Right atrium auricular region (tissue), 2 donors: Measurements from ENCODE around the gene USF2. TPM values are rescaled to one million over a fixed set of nuclear protein-coding genes. Genes with fewer than 3 reads are reported as not detected.

ENCODE experiments used
- DNase-seq: peaks from one replicate; pipeline ENCODE4 v3.0.0-alpha.2; 2019; ENCODE audit warnings: low spot score
- H3K27ac ChIP-seq, 2 donors: fragments of 200-600 bp; sonication (generic); 1 replicate in 1 of 2; 2 replicates in 1 of 2; pipeline ENCODE4 v1.5.1; 2016 to 2019
- H3K27me3 ChIP-seq, 2 donors: fragments of 200-600 bp; sonication (generic); one replicate each; pipeline versions ENCODE4 v1.5.1 to v1.6.0; 2017 to 2019
- H3K36me3 ChIP-seq: fragments of 200-600 bp; sonication (generic); one replicate; pipeline ENCODE4 v1.5.1; 2016
- H3K4me1 ChIP-seq, 2 donors: fragments of 200-600 bp; sonication (generic); one replicate each; pipeline versions ENCODE4 v1.5.1 to v1.6.0; 2017 to 2019
- H3K4me3 ChIP-seq, 2 donors: fragments of 200-600 bp; sonication (generic); 1 replicate in 1 of 2; 2 replicates in 1 of 2; pipeline ENCODE4 v1.5.1; 2017 to 2019; ENCODE audit warnings: mild to moderate bottlenecking in 1 of 2, moderate library complexity in 1 of 2
- H3K9me3 ChIP-seq, 2 donors: fragments of 200-600 bp; sonication (generic); one replicate each; pipeline ENCODE4 v1.5.1; 2019
- total RNA-seq, 2 donors: library from RNA; depleted of rRNA; stranded (reverse); fragments of >200 nt; gene quantifications; one replicate each; pipeline ENCODE4 v1.1.0, GENCODE V29; 2016
- TF ChIP-seq, protein P1 (sequence below), 2 donors: fragments of 200-600 bp; sonication (generic); IDR thresholded peaks; one replicate each; pipeline ENCODE4 v1.5.1; 2019; ENCODE audit warnings: antibody characterized with exemption in 2 of 2

Gene USF2
- total RNA-seq, 2 donors from 2014 or later = 130 to 180 TPM

DNA sequence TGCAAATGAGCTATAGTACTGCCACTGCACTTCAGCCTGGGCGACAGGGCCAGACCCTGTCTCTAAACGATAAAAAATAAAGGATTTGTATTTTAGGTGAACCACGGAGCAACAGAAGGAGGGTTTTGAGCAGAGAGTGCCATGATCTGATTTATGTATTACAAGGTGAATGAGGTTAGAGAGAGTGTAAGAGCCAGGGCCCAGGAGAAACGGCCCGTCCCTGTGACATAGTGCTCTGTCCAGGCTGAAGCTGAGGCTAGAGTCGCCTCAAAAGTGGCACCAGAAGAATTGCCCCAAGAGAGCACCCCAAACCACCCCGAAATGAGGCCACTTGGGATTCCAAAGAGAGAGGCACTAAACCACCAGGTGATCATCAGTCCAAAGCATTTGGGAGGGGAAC, 40.1 kb downstream of the USF2 start:
- Histone ChIP-seq H3K36me3 (no peaks in the 10 kb centered on the region), H3K9me3 (no peaks in the 10 kb centered on the region), H3K27ac (no peak overlapping the region), H3K4me1 (peaks cover 0 to 7% of the 10 kb centered on the region in 2 donors), H3K4me3 (no peak overlapping the region), H3K27me3 (no peaks in the 10 kb centered on the region)
- no peak for DNase-seq
- TF ChIP-seq, protein P1, sequence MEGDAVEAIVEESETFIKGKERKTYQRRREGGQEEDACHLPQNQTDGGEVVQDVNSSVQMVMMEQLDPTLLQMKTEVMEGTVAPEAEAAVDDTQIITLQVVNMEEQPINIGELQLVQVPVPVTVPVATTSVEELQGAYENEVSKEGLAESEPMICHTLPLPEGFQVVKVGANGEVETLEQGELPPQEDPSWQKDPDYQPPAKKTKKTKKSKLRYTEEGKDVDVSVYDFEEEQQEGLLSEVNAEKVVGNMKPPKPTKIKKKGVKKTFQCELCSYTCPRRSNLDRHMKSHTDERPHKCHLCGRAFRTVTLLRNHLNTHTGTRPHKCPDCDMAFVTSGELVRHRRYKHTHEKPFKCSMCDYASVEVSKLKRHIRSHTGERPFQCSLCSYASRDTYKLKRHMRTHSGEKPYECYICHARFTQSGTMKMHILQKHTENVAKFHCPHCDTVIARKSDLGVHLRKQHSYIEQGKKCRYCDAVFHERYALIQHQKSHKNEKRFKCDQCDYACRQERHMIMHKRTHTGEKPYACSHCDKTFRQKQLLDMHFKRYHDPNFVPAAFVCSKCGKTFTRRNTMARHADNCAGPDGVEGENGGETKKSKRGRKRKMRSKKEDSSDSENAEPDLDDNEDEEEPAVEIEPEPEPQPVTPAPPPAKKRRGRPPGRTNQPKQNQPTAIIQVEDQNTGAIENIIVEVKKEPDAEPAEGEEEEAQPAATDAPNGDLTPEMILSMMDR (IDR thresholded peaks at IDR 0.05) = no peak

DNA sequence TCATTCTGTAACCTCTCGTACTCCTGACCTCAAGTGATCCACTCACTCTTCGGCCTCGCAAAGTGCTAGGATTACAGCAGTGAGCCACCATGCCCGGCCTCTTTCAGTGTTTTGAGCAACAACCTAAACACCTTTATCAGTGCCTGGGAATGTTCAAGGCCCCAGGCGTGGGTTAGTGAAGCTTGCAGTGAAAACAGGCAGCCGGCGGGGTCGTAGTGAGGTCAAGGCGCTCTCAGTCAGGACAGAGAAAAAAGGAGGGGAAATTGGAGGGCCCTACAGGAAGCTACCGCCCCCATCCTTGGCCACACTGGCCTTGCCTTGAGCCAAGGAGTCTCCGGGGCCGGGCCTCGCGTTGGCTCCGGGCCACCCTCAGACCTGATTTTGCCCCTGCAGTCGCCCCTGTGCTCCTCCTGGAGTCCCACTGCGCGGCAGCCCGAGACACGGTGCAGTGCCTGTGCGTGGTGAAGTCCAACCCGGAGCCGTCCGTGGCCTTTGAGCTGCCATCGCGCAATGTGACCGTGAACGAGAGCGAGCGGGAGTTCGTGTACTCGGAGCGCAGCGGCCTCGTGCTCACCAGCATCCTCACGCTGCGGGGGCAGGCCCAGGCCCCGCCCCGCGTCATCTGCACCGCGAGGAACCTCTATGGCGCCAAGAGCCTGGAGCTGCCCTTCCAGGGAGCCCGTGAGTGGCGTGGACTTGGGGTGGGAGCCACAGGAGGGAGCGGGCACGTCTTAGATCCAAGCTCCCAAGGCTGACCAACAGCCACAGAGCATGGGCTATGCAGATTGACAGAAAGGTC, 40.9 kb downstream of the USF2 start:
- no peak overlapping the region for H3K4me3 ChIP-seq
- no peaks in the 10 kb centered on the region for H3K36me3 ChIP-seq
- H3K27ac ChIP-seq = no peak overlapping the region
- H3K4me1 ChIP-seq = peaks cover 0 to 7% of the 10 kb centered on the region in 2 donors
- DNase-seq = no peak
- TF ChIP-seq, protein P1 (IDR thresholded peaks at IDR 0.05) = no peak
- H3K27me3 ChIP-seq = no peaks in the 10 kb centered on the region
- H3K9me3 ChIP-seq = no peaks in the 10 kb centered on the region

DNA sequence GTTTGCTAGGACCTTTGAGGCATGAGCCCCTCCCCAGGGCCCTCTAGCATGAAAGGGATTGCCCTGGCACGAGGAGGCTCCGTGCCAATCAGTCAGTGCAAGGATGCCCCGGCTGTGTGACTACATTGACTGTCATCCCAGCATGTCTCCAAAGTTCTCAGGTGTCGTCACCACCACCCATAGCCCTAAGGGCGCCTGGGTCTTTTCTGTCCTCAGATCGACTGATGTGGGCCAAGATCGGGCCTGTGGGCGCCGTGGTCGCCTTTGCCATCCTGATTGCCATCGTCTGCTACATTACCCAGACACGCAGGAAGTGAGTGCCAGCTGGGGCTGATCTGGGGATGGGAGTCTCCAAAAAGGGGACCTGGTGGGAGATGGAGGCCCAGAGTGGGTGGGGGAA, 41.6 kb downstream of the USF2 start:
- DNase-seq = no peak
- peaks cover 0 to 7% of the 10 kb centered on the region in 2 donors for H3K4me1 ChIP-seq
- no peak overlapping the region for H3K27ac ChIP-seq
- H3K27me3 ChIP-seq = no peaks in the 10 kb centered on the region
- no peaks in the 10 kb centered on the region for H3K36me3 ChIP-seq
- TF ChIP-seq, protein P1 (IDR thresholded peaks at IDR 0.05) = no peak
- no peak overlapping the region for H3K4me3 ChIP-seq
- no peaks in the 10 kb centered on the region for H3K9me3 ChIP-seq

DNA sequence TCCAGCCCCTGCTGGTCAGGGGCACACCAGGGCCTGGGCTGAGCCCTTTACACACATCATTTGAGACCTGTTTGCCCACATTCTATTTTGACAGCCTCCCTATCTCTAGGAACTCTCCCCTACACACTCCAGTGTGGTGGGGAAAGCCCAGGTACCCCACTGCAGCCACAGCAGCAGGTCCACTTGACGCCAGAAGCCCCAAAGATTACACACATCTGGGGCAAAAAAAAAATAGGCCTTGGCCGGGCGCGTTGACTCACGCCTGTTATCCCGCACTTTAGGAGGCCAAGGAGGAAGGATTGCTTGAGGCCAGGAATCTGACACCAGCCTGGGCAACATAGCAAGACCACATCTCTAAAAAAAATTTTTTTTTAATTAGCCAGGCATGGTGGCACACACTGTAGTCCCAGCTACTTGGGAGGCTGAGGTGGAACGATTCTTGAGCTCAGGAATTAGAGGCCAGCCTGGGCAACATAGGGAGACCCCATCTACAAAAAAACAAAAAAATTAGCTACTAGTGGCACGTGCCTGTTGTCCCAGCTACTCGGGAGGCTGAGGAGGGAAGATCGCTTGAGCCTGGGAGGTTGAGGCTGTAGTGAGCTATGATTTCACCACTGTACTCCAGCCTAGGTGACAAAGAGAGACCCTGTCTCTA, 42.2 kb downstream of the USF2 start:
- Histone ChIP-seq H3K36me3 (no peaks in the 10 kb centered on the region), H3K4me1 (peaks cover 0 to 7% of the 10 kb centered on the region in 2 donors), H3K4me3 (no peak overlapping the region), H3K27ac (no peak overlapping the region), H3K27me3 (no peaks in the 10 kb centered on the region), H3K9me3 (no peaks in the 10 kb centered on the region)
- TF ChIP-seq, protein P1 (IDR thresholded peaks at IDR 0.05) = no peak
- no peak for DNase-seq

DNA sequence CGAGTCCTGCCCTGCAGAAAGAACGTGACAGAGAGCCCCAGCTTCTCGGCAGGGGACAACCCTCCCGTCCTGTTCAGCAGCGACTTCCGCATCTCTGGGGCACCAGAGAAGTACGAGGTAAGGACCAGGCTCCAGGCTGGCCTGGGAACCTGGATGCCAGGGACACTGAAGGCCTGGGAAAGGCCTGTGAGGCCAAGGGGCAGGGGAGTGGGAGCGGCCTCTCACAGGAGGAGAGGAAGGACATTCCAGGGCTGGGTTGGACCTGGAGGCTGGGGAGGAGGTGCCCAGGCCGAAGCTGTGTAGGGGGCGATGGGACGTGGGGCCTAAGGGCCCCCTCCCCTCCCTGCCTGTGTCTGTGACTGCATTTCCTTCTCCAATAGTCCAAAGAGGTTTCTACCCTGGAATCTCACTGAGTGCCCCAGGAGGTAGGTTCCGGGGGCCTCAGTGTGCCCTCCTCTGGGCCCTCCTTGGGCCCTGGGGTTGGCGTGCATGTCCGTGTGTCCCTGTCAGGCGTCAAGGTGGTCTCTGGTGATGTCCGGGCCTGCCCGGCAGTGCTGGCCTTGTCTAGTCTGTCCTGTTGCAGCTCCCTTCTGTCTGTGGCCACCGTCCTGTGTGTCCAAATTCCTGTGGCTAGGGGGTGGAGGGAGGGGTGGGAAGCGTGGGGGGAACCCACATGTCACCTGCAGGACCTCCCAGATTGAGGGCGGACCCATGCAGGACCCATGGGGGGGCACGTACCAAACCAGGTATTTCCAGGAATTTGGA, 43.3 kb downstream of the USF2 start:
- Histone ChIP-seq H3K4me3 (no peak overlapping the region), H3K9me3 (no peaks in the 10 kb centered on the region), H3K4me1 (peaks cover 0 to 7% of the 10 kb centered on the region in 2 donors), H3K36me3 (no peaks in the 10 kb centered on the region), H3K27ac (no peak overlapping the region), H3K27me3 (no peaks in the 10 kb centered on the region)
- TF ChIP-seq, protein P1 (IDR thresholded peaks at IDR 0.05) = no peak
- no peak for DNase-seq
